Hypothalamus (tissue), 51 donors: Measurements from ENCODE around the gene KCNMA1.
A peak's percentile ranks its signal among the peaks of the same experiment; 100 is the strongest.

Source experiments
- DNase-seq, 51 donors: peaks; one replicate each; lab custom pipeline; 2025; lab: John Stamatoyannopoulos, UW

Gene KCNMA1

GRCh38 chr10:77514870-77515269 is 122.7 kb downstream of the KCNMA1 start:
- DNase-seq, result no peak

GRCh38 chr10:77513781-77514331 is 123.8 kb downstream of the KCNMA1 start:
- DNase-seq, result peak in 36 of 51 donors; percentile 14 to 88 (median 54)

- DNase-seq, result peak in 1 of 51 donors; percentile 44
Measured at GRCh38 chr10:77513220-77513619, 124.4 kb downstream of the KCNMA1 start.

GRCh38 chr10:77512219-77512578 is 125.4 kb downstream of the KCNMA1 start:
- no peak for DNase-seq

GRCh38 chr10:77511498-77512218 is 126.0 kb downstream of the KCNMA1 start:
- DNase-seq, result no peak

- no peak for DNase-seq
Measured at GRCh38 chr10:77510695-77511094, 126.9 kb downstream of the KCNMA1 start.

- no peak for DNase-seq
Measured at GRCh38 chr10:77510294-77510693, 127.3 kb downstream of the KCNMA1 start.

- no peak for DNase-seq
Measured at GRCh38 chr10:77509391-77509790, 128.2 kb downstream of the KCNMA1 start.

GRCh38 chr10:77507291-77507880 is 130.2 kb downstream of the KCNMA1 start:
- no peak for DNase-seq

GRCh38 chr10:77506517-77507200 is 130.9 kb downstream of the KCNMA1 start:
- no peak for DNase-seq

GRCh38 chr10:77505431-77506334 is 131.9 kb downstream of the KCNMA1 start:
- no peak for DNase-seq

GRCh38 chr10:77504873-77505257 is 132.7 kb downstream of the KCNMA1 start:
- DNase-seq, result no peak

GRCh38 chr10:77504196-77504872 is 133.3 kb downstream of the KCNMA1 start:
- DNase-seq, result no peak

GRCh38 chr10:77501846-77502261 is 135.8 kb downstream of the KCNMA1 start:
- no peak for DNase-seq

GRCh38 chr10:77501152-77501845 is 136.3 kb downstream of the KCNMA1 start:
- DNase-seq, result peak in 28 of 51 donors; percentile 17 to 72 (median 43)

- DNase-seq, result no peak
Measured at GRCh38 chr10:77500754-77501151, 136.9 kb downstream of the KCNMA1 start.

GRCh38 chr10:77498829-77499228 is 138.8 kb downstream of the KCNMA1 start:
- DNase-seq, result no peak

GRCh38 chr10:77498210-77498609 is 139.4 kb downstream of the KCNMA1 start:
- DNase-seq, result no peak

GRCh38 chr10:77497748-77498147 is 139.9 kb downstream of the KCNMA1 start:
- DNase-seq, result no peak
